Breast epithelium (tissue), 3 donors: ENCODE measurements around the gene LIMS3.
"Not testable (repeated sequence)": the region's sequence is repeated elsewhere in the genome, so short reads cannot be mapped to it uniquely, and the experiment has no call there.

ENCODE experiments used
- CTCF ChIP-seq, 3 donors: fragments of 450-650 bp; IDR thresholded peaks; one replicate each; pipeline ENCODE4 v1.5.1; 2016 to 2017; ENCODE audit warnings: antibody characterized with exemption in 3 of 3, mild to moderate bottlenecking in 3 of 3, moderate library complexity in 3 of 3
- POLR2A ChIP-seq: fragments of 450-650 bp; IDR thresholded peaks from one replicate; pipeline ENCODE4 v1.6.1; 2016; ENCODE audit warnings: antibody characterized with exemption, mild to moderate bottlenecking, moderate library complexity

- TF ChIP-seq CTCF (IDR thresholded peaks at IDR 0.05); POLR2A: not testable (repeated sequence)
Measured at GRCh38 chr2:109947262-109947958, 48.9 kb downstream of the LIMS3 start.
